Midbrain (tissue), 1 donor: ENCODE results near the gene FOLR2.

Experiments used
- DNase-seq: peaks from one replicate; lab custom pipeline; 2025; lab: John Stamatoyannopoulos, UW

The FOLR2 gene

DNA sequence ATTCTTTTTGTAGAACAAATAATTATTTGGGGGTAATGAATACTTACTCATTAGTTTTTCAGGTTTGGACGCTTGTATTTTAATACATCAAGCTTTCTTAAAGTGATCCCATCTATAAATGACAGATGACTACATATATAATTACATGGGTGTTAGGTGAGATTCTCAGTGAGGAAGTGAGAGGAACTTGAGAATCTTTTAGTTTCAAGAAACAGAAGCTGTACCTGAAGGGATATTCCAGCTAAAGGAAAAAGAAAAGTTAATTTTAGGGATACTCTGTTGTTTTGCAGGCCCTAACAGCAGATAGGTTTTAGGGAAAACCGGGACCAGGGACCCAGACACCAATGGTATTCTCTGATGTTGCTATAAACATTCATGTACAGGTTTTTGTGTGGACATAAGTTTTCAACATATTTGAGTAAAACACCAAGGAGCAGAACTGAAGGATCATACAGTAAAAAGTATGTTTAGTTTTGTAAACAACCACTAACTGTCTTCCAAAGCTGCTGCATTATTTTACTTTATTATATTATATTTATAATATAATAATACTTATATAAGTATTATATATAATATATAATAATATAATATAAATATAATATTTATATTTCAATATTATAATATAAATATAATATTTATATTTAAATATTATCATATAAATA is 51.5 kb downstream of the FOLR2 start:
- no peak for DNase-seq
